ENCODE results near the gene PSD4. TPM values are rescaled to one million over a fixed set of nuclear protein-coding genes. Genes with fewer than 3 reads are reported as not detected.
A peak's percentile ranks its signal among the peaks of the same experiment; 100 is the strongest.

PSD4 gene
- total and polyA plus RNA-seq, 2 of the 4 experiments (the other 2 are of a cell fraction): 0.36 to 0.70 TPM

DNA sequence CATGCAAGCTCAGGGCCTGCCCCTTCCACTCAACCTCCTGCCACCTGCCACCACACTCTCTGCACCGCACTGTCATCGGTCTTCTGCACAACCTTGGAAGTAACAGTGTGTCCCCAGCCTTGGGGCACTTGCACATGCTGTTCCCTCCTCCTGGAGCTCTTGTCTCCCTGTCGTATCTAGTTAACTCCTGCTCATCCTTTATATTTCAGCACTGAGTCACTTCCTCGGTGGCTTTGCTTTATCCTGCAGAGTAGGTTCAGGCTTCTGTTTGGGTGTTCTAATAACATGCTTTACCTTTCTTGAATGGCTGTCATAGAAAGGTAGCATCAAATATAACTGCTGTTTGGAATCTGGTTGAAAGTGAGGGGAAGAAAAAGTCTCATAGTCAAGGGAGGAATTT, 79.7 kb downstream of the PSD4 start:
- dilution Hi-C loops (cut with HindIII; ENCODE audit: low sequenced_read_pairs, unreplicated experiment): no loop called here
- Histone ChIP-seq H2BK20ac (ENCODE audit: low read depth, low read length) (no peak overlapping the region), H3K4me2 (ENCODE audit: low read depth, low read length) (no peak overlapping the region), H2BK5ac (ENCODE audit: low read depth, low read length, poor library complexity, severe bottlenecking) (no peak overlapping the region), H3K18ac (ENCODE audit: low read depth, low read length) (no peak overlapping the region), H3K4me3 (ENCODE audit: insufficient read depth, low read depth, low read length) (no peak overlapping the region), H2AFZ (replicated peaks; ENCODE audit: low read length, poor library complexity) (peak overlapping the region; percentile 27), H2AK9ac (replicated peaks; ENCODE audit: low read depth, low read length, poor library complexity) (peak overlapping the region; percentile 8), H3K14ac (replicated peaks; ENCODE audit: low read depth, low read length) (no peak overlapping the region), H3K56ac (ENCODE audit: extremely low read depth, insufficient read depth, low read length) (no peak overlapping the region), H3K23ac (ENCODE audit: low read depth, low read length) (no peak overlapping the region), H3K9me1 (ENCODE audit: insufficient read depth, low read length) (no peaks in the 10 kb centered on the region), H4K91ac (ENCODE audit: insufficient read depth, low read depth, low read length) (no peak overlapping the region), H4K8ac (ENCODE audit: low read depth in 2 of 2, low read length in 2 of 2) (no peak overlapping the region), H3K9ac (ENCODE audit: low read depth, low read length) (no peak overlapping the region), H2BK15ac (ENCODE audit: low read depth, low read length) (no peak overlapping the region), H3K27me3 (ENCODE audit: control insufficient read depth, insufficient read depth, low read length) (peaks cover 5% of the 10 kb centered on the region; the same call in 1 of the 2 replicates), H4K5ac (ENCODE audit: low read depth, low read length) (no peak overlapping the region), H3K36me3 (ENCODE audit: control insufficient read depth, insufficient read depth, low read length) (no peaks in the 10 kb centered on the region; the same call in 1 of the 2 replicates), H3K4ac (ENCODE audit: low read depth, low read length) (no peak overlapping the region), H3K27ac (ENCODE audit: insufficient read depth, low read length) (no peak overlapping the region), H2AK5ac (ENCODE audit: low read depth, low read length) (no peak overlapping the region), H3K9me3 (ENCODE audit: control insufficient read depth, insufficient read depth, low read length) (no peaks in the 10 kb centered on the region), H3K79me1 (ENCODE audit: low read depth in 1 of 2, low read length in 2 of 2) (no peaks in the 10 kb centered on the region), H3K4me1 (ENCODE audit: control insufficient read depth, insufficient read depth, low read length) (peaks cover 5% of the 10 kb centered on the region; the same call in 1 of the 2 replicates), H4K20me1 (ENCODE audit: insufficient read depth, low read length) (no peaks in the 10 kb centered on the region), H2BK120ac (ENCODE audit: low read depth, low read length) (no peak overlapping the region)
- in situ Hi-C loops (cut with MboI; ENCODE audit: low sequenced_read_pairs): no loop called here
- no peak for ATAC-seq (ENCODE audit: low read depth)
- WGBS, 2 experiments (ENCODE audit: extremely low coverage in 2 of 2, insufficient read length in 1 of 2): no CpG with 5 or more reads among the region's 4 CpGs
- BruUV-seq (replicated peaks): no TSS peak
- ChIA-PET CTCF (no interaction called here), POLR2A (ENCODE audit: unreplicated experiment) (no interaction called here)
- no peak for DNase-seq
- TF ChIP-seq SMC3 (IDR thresholded peaks at IDR 0.05; ENCODE audit: low read depth, low read length): no peak
- TF ChIP-seq, protein P1, sequence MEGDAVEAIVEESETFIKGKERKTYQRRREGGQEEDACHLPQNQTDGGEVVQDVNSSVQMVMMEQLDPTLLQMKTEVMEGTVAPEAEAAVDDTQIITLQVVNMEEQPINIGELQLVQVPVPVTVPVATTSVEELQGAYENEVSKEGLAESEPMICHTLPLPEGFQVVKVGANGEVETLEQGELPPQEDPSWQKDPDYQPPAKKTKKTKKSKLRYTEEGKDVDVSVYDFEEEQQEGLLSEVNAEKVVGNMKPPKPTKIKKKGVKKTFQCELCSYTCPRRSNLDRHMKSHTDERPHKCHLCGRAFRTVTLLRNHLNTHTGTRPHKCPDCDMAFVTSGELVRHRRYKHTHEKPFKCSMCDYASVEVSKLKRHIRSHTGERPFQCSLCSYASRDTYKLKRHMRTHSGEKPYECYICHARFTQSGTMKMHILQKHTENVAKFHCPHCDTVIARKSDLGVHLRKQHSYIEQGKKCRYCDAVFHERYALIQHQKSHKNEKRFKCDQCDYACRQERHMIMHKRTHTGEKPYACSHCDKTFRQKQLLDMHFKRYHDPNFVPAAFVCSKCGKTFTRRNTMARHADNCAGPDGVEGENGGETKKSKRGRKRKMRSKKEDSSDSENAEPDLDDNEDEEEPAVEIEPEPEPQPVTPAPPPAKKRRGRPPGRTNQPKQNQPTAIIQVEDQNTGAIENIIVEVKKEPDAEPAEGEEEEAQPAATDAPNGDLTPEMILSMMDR (conservative IDR thresholded peaks at IDR 0.05; ENCODE audit: low read depth, low read length): no peak
- no peak for TF ChIP-seq RAD21 (IDR thresholded peaks at IDR 0.05; ENCODE audit: low read length)
- no peak for TF ChIP-seq RFX5 (IDR thresholded peaks at IDR 0.05; ENCODE audit: low read depth, low read length)
- no peak for TF ChIP-seq BHLHE40 (IDR thresholded peaks at IDR 0.05; ENCODE audit: low read depth, low read length)
- intact Hi-C loops (cut with micrococcal nuclease): no loop called here
